NCI-H2196 treated with DMSO at 0.1 percent for 48 hours (cell line): ENCODE data around the gene FUCA2.
"Not testable (repeated sequence)": the region's sequence is repeated elsewhere in the genome, so short reads cannot be mapped to it uniquely, and the experiment has no call there.

Experiments
- DNase-seq: peaks from one replicate; lab custom pipeline; 2025; ENCODE audit not compliant: unreplicated experiment; lab: John Stamatoyannopoulos, UW

The FUCA2 gene

GRCh38 chr6:143449082-143449713, 62.3 kb downstream of the FUCA2 start:
- DNase-seq = no peak

GRCh38 chr6:143447865-143448264, 63.7 kb downstream of the FUCA2 start:
- not testable (repeated sequence) for DNase-seq
